GM19438 (cell line): Measurements from ENCODE around the gene OXSR1.
"Not testable (repeated sequence)": the region's sequence is repeated elsewhere in the genome, so short reads cannot be mapped to it uniquely, and the experiment has no call there.

Experiments
- ATAC-seq: cut with Tn5 transposase; IDR thresholded peaks from one replicate; pipeline ENCODE4 v1.9.1; 2021; ENCODE audit warnings: low read depth; ENCODE audit not compliant: unreplicated experiment

The OXSR1 gene

DNA sequence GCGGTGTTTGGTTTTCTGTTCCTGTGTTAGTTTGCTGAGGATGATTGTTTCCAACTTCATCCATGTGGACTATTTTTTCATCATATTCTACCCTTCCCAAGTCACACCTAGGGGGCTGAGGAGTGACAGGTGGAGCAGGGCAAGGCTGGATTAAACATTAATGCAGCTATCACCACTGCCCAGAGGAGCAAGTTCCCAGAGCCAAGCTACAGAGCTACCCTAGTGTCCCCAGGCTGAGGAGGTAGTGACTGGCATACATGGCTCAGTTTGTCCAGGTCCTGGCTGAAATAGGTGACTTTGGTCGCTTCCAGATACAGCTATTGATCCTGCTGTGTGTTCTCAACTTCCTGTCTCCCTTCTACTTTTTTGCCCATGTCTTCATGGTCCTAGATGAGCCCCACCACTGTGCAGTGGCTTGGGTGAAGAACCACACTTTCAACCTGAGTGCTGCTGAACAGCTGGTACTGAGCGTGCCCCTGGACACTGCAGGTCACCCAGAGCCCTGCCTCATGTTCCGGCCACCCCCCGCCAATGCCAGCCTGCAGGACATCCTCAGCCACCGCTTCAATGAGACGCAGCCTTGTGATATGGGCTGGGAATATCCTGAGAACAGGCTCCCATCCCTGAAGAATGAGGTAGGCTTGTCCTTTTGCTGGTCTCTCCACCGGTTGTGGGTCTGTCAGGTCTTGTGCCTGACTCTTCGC lies 100.4 kb downstream of the OXSR1 start, which contains the start of gene SLC22A13:
SLC22A13 (plus strand) TSS at position 209 of the 704 bp plus-strand sequence; CDS start at position 258, 49 bp downstream.
- no peak for ATAC-seq

DNA sequence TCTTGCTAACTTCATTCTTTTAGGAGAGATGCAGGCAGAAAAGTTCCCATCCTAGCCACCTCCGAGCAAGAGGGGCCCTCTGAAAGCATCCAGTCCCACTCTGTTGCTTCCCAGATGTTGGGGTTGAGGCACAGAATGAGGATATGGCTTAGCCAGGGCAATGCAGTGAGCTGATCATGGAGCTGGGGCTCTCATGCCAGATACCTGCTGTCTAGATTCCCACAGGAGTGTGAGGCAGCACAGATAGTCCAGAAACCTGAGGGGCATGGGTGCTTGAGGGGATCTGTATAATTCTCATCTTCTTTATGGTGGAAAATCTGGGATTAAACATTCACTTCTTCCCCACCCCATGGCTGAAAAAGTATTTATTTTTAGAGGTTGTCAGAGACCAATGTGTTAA lies 101.5 kb downstream of the OXSR1 start:
- ATAC-seq = no peak

GRCh38 chr3:38267662-38268061 lies 102.3 kb downstream of the OXSR1 start:
- no peak for ATAC-seq

DNA sequence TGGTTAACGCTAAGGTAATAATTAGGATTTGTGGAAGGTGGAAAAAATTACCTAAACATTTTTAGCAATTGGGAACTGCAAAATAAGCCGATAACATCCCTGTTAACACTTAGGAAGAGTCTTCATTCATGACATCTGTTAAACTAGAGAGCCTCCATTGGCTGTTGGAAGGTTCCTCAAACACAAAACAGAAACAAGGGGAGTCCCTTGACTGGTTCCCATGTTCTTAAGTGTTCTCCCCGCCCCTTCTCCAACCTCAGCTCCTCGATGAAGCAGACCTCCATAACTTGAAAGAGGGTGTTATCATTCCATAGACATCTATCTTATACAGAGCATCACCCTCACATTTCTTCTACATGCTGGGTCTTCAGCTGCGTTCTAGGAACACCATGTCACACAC lies 102.8 kb downstream of the OXSR1 start:
- no peak for ATAC-seq

GRCh38 chr3:38268522-38268921 lies 103.2 kb downstream of the OXSR1 start:
- ATAC-seq = no peak

DNA sequence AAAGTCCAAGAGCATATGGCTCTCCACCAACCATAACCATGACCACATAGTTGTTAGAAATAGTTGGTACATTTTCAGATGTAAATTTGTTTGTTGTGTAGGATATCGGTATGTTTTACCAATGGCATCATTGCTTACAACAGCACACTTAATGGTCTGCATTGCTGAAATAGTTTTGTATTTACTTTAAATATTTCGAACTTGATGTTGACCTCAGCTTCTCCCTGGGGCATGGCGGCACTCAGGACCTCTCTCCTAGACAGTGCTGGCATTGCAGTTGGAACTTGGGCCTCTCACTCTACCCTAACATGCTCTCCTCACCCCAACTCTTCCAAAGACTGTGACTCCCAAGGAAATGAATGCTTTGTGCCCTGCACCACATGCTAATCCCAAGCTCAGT lies 105.3 kb downstream of the OXSR1 start:
- no peak for ATAC-seq

GRCh38 chr3:38271553-38271952 lies 106.2 kb downstream of the OXSR1 start:
- ATAC-seq = no peak

DNA sequence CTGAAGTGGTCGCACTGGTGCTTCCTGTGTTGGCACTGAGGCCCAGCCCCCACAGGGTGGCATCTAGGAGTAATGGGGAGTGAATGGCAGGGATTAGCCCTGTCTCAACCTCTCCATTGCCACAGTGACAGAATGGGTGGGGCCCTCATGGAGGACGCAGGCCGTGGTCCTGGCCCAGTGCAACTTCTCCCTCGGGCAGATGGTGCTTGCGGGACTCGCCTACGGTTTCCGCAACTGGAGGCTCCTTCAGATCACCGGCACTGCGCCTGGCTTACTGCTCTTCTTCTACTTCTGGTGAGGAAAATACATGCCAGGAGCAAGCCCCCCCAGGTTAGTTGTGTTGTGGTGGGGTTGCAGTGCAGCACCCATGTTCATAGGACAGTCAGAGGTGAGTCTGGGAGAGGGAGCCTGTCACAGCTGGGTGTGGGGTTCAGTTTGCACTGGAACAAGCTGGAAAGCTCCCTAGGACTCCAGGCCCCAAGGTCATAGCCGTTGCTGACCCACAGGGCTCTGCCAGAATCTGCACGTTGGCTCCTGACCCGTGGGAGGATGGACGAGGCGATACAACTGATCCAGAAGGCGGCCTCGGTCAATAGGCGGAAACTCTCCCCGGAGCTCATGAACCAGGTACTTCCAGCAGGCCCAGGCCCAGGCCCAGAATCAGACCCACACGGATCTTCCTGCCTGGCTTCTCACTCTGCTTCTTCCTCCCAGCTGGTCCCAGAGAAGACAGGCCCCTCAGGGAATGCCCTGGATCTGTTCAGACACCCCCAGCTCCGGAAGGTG lies 109.7 kb downstream of the OXSR1 start:
- no peak for ATAC-seq

DNA sequence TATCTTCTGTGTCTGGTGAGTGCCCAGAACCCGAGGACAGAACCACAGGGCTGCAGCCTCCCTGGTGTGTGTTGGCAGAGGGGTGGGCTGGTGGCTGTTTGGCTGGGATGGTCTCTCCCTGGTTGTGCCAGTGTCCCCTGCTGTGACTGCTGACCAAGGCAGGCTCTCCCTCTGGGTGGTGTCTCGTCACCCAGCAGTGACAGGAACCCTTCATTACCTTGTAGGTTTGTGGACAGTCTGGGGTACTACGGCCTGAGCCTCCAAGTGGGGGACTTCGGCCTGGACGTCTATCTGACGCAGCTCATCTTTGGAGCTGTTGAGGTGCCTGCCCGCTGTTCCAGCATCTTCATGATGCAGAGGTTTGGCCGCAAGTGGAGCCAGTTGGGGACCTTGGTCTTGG lies 110.3 kb downstream of the OXSR1 start:
- no peak for ATAC-seq

- no peak for ATAC-seq
Observed at GRCh38 chr3:38276081-38276916, 111.0 kb downstream of the OXSR1 start.

GRCh38 chr3:38276917-38277630 lies 111.7 kb downstream of the OXSR1 start:
- ATAC-seq = no peak

- no peak for ATAC-seq
Observed at GRCh38 chr3:38278841-38279240, 113.5 kb downstream of the OXSR1 start.

DNA sequence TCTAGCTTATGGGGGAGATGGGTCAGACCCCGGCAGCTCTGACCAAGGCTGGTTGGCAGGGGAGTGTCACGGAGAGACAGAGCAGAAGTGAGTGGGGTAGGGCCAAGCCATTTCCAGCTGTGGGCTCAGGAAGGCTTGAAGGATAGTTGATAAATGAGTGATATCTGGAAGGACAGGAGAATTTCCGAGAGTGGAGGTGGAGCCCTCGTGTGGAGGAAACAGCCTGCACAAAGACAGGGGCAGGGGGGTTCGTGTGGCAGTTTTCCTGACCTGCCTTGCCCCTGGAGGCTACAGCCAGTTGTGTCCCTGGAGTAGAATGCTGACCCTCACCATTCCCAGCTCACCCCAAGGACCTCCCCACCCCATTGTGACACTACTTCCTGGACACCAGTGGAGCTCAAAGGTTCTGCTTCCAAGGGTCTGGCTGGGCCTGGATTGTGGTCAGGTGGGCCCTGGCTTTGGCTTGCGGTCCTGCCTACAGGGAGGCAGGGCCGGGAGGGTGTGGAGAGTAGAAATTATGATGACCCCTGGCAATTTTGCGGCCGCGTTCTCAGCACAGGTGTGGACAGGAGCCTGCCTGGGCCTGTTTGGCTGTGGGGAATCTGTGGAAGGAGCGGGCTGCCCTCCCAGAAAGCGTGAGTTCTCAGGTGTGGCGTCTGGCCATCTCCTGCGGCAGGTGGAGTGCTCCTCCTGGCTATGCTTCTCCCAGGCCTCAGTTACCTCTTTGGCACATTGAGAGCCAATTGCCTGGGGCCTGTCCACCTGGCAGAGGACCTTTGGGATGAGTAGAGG lies 116.8 kb downstream of the OXSR1 start, which contains the start of gene SLC22A14:
SLC22A14 (plus strand) TSS at position 400 of the 792 bp plus-strand sequence. CDS start 23,733 bp downstream, outside the sequence.
- ATAC-seq = no peak

- no peak for ATAC-seq
Observed at GRCh38 chr3:38283810-38284755, 118.7 kb downstream of the OXSR1 start.

- ATAC-seq = no peak
Observed at GRCh38 chr3:38284756-38285150, 119.4 kb downstream of the OXSR1 start.

DNA sequence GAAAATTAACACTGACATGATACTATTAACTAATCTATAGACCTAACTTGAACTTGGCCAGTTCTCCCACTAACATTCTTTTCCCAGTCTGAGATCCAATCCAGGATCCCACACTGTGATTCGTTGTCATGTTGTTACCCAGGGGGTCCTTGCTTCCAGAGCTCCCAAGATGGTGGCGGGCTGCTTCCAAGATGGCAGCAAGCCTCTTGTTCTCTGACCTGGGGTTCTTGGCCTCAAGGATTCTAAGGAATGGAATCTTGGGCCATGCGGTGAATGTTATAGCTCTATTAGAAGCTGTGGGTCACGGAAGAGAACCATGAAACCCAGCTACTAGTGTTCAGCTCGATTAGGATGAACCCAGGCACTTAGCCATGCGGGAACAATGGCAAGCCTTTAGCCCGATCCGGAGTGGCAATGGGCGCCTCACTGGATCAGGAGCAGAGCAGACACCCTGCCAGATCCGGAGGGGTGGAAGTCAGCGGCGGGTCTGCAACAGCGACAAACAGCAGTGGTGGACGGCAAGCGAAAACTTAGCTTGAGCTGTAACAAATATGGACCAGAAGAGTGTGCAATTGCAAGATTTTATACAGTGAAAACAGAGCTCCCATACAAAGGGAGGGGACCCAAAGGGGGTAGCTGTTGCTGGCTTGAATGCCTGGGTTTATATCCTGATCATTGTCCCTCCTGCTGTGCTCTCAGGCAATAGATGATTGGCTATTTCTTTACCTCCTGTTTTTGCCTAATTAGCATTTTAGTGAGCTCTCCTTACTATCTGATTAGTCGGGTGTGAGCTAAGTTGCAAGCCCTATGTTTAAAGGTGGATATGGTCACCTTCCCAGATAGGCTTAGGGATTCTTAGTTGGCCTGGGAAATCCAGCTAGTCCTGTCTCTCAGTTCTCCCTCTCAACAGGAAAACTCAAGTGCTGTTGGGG lies 124.2 kb downstream of the OXSR1 start:
- not testable (repeated sequence) for ATAC-seq

GRCh38 chr3:38297053-38297452 lies 131.7 kb downstream of the OXSR1 start:
- not testable (repeated sequence) for ATAC-seq
